GM18907 (cell line): Measurements from ENCODE around the gene POLR2C.

Source experiments
- ATAC-seq: cut with Tn5 transposase; IDR thresholded peaks from one replicate; pipeline ENCODE4 v1.9.1; 2021; ENCODE audit warnings: mild to moderate bottlenecking, moderate library complexity; ENCODE audit not compliant: unreplicated experiment

POLR2C gene

GRCh38 chr16:57447186-57447962 lies 15.1 kb upstream of the POLR2C start, which contains the start of the genes CIAPIN1 and COQ9:
TSS of gene CIAPIN1 (minus strand) at chr16:57447385. CDS start at chr16:57440928, 6,457 bp downstream.
TSS of gene COQ9 (plus strand) at chr16:57447479. CDS start at chr16:57447506, 27 bp downstream.
- peak; percentile 99 for ATAC-seq

- ATAC-seq, result no peak
Measured at GRCh38 chr16:57452021-57452420, 10.5 kb upstream of the POLR2C start.

DNA sequence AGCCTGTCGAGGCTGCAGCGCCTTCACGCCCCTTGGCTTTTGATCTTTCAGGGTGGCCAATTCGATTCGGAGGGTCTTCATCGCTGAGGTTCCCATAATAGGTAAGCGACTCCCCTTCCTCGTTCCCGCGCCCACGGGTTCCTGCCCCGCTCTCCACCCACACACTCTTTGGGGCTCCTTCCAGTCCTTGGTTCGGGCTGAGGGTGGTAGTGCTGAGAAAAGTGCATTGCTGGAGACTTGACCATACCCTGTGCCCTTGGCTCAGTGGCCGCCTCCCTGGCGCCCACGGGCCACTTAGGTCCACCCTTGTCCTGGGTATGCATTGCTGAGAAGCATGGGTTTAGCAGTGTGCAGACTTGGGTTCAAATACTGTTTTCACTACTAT lies 491 bp downstream of the POLR2C start:
- no peak for ATAC-seq

GRCh38 chr16:57464523-57464922 lies 2.0 kb downstream of the POLR2C start:
- ATAC-seq, result no peak

GRCh38 chr16:57468346-57468745 lies 5.9 kb downstream of the POLR2C start:
- no peak for ATAC-seq

GRCh38 chr16:57469046-57469445 lies 6.6 kb downstream of the POLR2C start:
- ATAC-seq, result no peak

- no peak for ATAC-seq
Measured at GRCh38 chr16:57469917-57470470, 7.5 kb downstream of the POLR2C start.

DNA sequence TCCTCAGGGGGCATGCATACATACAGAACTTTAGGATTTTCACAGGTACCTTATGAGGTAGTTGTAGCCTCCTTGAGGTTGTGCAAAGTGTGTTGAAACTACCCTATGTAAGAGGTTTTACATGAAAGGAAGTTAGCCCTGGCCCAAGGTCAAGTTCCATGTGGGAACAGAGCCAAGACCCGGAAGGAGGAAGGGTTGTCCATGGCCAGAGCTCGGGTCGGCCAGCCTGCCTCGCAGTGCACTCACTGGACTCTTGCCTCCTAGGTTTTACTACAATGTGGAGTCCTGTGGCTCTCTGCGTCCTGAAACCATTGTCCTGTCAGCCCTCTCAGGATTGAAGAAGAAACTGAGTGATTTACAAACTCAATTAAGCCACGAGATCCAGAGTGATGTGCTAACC lies 8.2 kb downstream of the POLR2C start:
- ATAC-seq, result no peak

DNA sequence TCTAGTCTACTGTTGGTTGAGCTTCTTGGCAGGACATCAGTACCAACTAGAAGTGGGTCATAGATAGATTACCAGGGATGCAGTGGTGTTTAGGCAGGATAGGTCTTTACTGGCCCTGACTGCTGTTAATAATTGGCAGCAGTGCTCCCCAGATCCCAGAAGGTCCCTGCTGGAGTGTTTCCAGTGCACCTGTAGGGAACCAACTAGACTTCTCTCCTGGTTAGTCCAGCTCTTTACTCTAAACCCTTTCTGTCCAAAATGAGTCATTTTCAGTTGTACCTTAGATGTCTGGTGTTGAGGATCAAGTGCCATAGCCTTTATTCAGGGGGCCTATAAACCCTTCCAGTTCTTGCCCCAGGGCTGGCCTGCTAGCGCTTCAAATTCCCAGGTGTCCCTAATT lies 8.7 kb downstream of the POLR2C start:
- no peak for ATAC-seq

- ATAC-seq, result no peak
Measured at GRCh38 chr16:57471852-57472664, 9.6 kb downstream of the POLR2C start.

GRCh38 chr16:57472665-57473060 lies 10.2 kb downstream of the POLR2C start:
- no peak for ATAC-seq

DNA sequence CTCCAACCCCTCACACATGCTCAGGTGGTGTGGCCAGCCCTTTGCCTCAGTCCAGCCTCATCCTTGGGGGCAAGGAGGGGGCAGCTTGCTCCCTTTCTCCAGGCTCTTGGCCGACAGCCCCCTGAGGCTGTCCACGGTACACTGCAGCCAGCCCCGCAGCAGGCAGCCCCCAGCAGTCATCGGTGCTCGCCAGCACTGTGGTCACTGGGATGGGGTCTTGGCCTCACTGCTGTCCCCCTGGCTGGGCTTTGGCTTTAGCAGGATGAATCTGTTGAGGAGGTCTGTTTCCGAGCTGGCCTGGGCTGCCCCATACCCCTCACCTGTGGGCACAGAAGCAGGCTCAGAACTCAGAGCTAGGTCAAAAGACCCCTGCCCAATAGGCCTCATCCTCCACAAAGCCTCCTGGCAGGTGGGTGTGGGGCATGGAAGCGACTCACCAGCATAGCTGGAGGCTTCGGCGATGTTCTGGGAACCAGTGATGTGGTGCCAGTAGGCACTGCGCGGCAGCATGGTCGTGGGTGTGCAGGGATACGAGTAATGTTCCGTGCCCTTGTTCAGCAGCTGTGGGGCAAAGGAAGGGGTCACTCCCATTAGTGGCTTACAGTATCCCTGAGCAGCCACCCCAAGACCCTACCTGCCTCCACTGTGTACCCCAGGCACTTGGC lies 10.8 kb downstream of the POLR2C start:
- no peak for ATAC-seq

DNA sequence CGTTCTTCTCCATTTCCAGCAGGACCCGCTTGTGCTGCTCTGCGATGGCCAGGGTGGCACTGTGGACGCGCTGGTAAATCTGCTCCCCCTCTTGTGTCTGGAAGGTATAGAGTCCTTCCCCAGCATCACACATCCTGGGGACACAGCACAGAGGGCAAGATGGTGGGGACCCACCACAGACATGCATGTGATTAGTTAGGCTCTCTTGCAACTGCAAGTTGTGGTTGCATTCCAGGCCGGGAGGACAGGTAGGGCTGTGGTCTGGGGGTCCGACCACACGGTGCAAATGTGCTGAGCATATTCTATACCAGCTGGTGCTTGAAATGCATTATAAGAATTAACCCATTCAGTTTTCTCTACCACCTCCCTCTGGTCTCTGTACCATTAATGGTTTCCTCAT lies 11.4 kb downstream of the POLR2C start:
- ATAC-seq, result no peak

- no peak for ATAC-seq
Measured at GRCh38 chr16:57474671-57475661, 12.5 kb downstream of the POLR2C start.

DNA sequence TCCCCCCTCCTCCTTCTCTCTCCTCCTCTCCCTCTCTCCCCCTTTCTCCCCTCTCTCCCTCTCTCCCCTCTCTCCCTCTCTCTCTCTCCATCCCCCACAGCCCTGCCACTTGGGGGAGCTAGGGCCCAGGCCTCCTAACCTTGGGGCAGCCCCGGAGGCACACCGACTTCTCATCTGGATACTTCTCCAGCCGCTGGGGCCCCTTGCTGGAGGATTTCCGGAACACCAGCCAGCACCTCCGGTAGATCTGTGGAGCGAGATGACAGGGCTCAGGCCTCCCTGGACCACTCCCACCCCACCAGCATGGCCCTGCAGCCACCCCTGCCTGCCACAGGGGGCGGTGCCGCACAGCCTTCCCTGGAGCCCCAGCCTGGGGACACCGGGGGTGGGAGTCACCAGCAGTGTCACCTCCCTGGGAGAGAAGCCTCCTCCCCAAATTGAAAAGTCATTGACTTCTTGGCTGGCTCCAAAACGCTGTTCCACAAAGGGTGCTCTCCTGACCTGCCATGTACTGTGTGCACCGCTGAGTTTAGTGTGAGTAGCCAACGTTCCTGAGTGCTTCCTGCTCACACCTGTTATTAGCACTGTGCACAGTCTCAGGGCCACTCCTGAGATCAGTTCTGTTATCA lies 13.3 kb downstream of the POLR2C start:
- ATAC-seq, result peak; percentile 91

DNA sequence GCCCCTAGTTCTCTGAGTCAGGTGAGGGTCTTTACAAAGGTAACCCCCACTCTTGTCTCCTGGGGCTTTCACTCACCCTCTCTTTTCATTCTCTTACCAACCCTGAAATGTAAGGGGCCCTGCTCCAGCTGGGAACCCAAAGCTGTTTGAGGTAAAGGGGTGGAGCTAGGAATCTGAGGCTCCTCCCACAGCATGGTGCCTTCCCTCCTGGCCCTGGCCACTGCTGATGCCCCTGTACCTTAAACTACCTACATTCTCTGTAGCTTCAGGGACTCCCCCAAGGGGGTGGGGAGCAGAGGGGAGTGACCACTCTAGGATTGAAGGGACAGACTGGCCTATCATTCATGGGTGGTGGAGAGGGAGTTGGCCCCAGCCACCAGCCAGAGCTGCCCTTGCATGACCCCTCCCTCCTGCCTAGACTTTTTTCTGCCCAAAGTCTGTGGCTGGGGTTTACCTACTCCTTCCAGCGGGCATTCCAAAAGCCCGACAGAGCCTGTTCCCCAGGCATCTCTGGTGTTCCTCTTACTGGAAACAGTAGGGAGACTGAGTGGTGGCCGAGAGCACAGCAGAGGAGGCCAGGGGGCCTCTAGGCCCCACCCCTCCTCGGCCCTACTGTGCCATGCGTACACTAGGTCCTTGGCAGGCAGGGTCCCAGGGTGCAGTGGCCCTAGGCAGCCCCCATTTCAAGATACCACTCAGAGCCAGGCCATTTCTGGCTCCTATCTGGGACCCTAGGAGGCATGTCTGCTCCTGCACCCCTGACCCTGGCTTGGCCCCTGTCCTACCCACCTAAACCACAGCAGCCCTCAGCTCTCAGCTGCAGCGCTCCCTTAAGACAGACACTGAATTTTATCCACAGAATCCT lies 14.3 kb downstream of the POLR2C start:
- ATAC-seq, result no peak

DNA sequence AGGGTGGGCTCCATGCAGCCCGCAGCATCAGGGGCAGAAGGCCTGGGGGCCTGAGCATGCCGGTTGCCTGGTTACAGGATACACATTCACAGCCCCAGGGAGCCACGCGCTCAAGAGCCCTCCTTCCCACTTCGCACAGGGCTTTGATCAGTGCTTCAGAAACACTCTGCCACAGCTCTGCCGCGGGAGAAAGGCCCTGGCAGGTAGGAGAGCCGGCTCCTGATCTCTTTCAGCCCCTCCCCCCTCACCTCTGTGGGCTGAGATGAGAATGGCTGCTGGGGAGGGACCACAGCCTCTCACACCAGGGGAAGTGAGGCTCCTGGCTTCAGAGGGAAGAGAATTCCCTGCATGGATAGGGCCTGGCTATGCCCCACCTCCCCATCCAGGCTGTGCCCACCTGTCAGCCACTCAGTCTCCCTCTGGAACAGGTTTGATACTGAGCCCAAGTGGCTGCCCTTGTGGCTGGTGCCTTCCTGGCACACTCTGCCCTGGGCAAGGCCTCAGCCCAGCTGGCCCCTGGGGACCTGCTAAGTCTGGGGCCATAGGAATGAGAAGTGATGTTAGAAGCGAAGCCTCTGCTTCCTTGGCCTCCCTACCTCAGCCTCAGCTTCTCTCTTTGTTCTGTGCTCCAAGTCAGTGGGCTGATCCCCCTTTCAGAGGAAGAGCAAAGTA lies 15.2 kb downstream of the POLR2C start:
- ATAC-seq, result no peak
